Progenitor cell of endocrine pancreas (in vitro differentiated cells): Measurements from ENCODE around the gene DPP8. TPM values are rescaled to one million over a fixed set of nuclear protein-coding genes. Genes with fewer than 3 reads are reported as not detected.

ENCODE experiments used
- DNase-seq: peaks from one replicate; pipeline ENCODE4 v3.0.0; 2021; ENCODE audit warnings: low spot score; ENCODE audit not compliant: unreplicated experiment
- H3K27ac Mint-ChIP-seq: 2 replicates; pipeline ENCODE4 v1.8.0; 2021; ENCODE audit warnings: mild to moderate bottlenecking, moderate library complexity, mixed read lengths
- H3K27me3 Mint-ChIP-seq: 2 replicates; pipeline ENCODE4 v1.8.0; 2021; ENCODE audit warnings: mixed read lengths
- H3K36me3 Mint-ChIP-seq: 2 replicates; pipeline ENCODE4 v1.8.0; 2022; ENCODE audit warnings: mixed read lengths; ENCODE audit not compliant: insufficient read depth
- H3K4me1 Mint-ChIP-seq: 2 replicates; pipeline ENCODE4 v1.8.0; 2021; ENCODE audit warnings: low read depth, mixed read lengths
- H3K4me3 Mint-ChIP-seq: 2 replicates; pipeline ENCODE4 v1.8.0; 2021; ENCODE audit warnings: low read depth, mild to moderate bottlenecking, moderate library complexity, mixed read lengths
- H3K9me3 Mint-ChIP-seq: 2 replicates; pipeline ENCODE4 v1.8.0; 2021; ENCODE audit warnings: low read depth, mixed read lengths
- CTCF ChIP-seq: fragments of 200-600 bp; sonication (generic); IDR thresholded peaks from one replicate; pipeline ENCODE4 v1.5.0; 2021; ENCODE audit warnings: antibody characterized with exemption, mild to moderate bottlenecking; ENCODE audit not compliant: unreplicated experiment
- total RNA-seq: library from RNA; stranded (reverse); gene quantifications from 2 replicates; pipeline ENCODE4 v1.2.1, GENCODE V29; 2021

DPP8 gene
- total RNA-seq, 1 donor from 2014 or later = 30.7 TPM

DNA sequence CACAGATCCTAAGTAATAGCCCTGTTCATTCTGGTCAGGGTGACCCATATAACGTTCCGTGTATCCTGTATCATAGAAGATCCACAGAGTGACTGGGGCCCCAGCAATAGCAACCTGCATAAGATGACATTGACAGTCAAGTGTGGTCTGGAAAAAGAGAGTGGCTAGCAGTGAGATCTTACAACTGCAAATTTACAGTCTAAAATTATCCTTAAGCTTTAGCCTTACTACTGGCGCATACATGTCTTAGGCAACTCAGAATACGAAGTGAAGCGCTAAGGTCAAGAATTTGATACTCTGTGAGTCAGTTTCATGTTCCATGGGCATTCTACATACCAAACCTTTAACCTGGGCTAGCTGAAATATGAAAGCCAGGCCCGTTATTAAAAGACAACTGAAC lies 65.5 kb downstream of the DPP8 start:
- Mint-ChIP-seq H3K9me3 (no peaks in the 10 kb centered on the region), H3K27me3 (no peaks in the 10 kb centered on the region), H3K36me3 (peaks cover 21% of the 10 kb centered on the region), H3K4me3 (no peak overlapping the region), H3K4me1 (no peaks in the 10 kb centered on the region), H3K27ac (no peak overlapping the region)
- TF ChIP-seq CTCF = no peak
- no peak for DNase-seq

GRCh38 chr15:65450556-65450955 lies 66.9 kb downstream of the DPP8 start:
- no peak overlapping the region for H3K4me3 Mint-ChIP-seq
- no peak for DNase-seq
- H3K27me3 Mint-ChIP-seq = no peaks in the 10 kb centered on the region
- H3K4me1 Mint-ChIP-seq = no peaks in the 10 kb centered on the region
- H3K9me3 Mint-ChIP-seq = no peaks in the 10 kb centered on the region
- no peak for TF ChIP-seq CTCF
- H3K27ac Mint-ChIP-seq = no peak overlapping the region
- peaks cover 18% of the 10 kb centered on the region for H3K36me3 Mint-ChIP-seq

GRCh38 chr15:65447145-65447544 lies 70.3 kb downstream of the DPP8 start:
- no peak for DNase-seq
- no peaks in the 10 kb centered on the region for H3K27me3 Mint-ChIP-seq
- H3K4me1 Mint-ChIP-seq = no peaks in the 10 kb centered on the region
- no peaks in the 10 kb centered on the region for H3K9me3 Mint-ChIP-seq
- H3K4me3 Mint-ChIP-seq = no peak overlapping the region
- peaks cover 15% of the 10 kb centered on the region for H3K36me3 Mint-ChIP-seq
- no peak overlapping the region for H3K27ac Mint-ChIP-seq
- TF ChIP-seq CTCF = no peak

- peaks cover 3% of the 10 kb centered on the region for H3K27me3 Mint-ChIP-seq
- H3K36me3 Mint-ChIP-seq = no peaks in the 10 kb centered on the region
- H3K27ac Mint-ChIP-seq = no peak overlapping the region
- no peaks in the 10 kb centered on the region for H3K4me1 Mint-ChIP-seq
- no peak for TF ChIP-seq CTCF
- H3K4me3 Mint-ChIP-seq = no peak overlapping the region
- H3K9me3 Mint-ChIP-seq = peaks cover 3% of the 10 kb centered on the region
- DNase-seq = no peak
Measured at GRCh38 chr15:65434201-65434600, 83.3 kb downstream of the DPP8 start.

- Mint-ChIP-seq H3K27ac (no peak overlapping the region), H3K4me3 (no peak overlapping the region), H3K4me1 (no peaks in the 10 kb centered on the region), H3K9me3 (peaks cover 3% of the 10 kb centered on the region), H3K27me3 (peaks cover 3% of the 10 kb centered on the region), H3K36me3 (no peaks in the 10 kb centered on the region)
- DNase-seq = no peak
- TF ChIP-seq CTCF = no peak
Measured at GRCh38 chr15:65431731-65432130, 85.8 kb downstream of the DPP8 start.
